Stimulated activated CD8-positive, alpha-beta memory T cell treated with anti-CD3 and anti-CD28 coated beads, Interleukin-12 subunit alpha, Interleukin-12 subunit beta, amount 100 ng/mL, for 4 hours (primary cell): ENCODE measurements around the gene TSPAN11.
"Not testable (repeated sequence)": the region's sequence is repeated elsewhere in the genome, so short reads cannot be mapped to it uniquely, and the experiment has no call there.

Source experiments
- DNase-seq: peaks from one replicate; pipeline ENCODE4 v3.0.0-alpha.2; 2020; ENCODE audit warnings: low read depth

Gene TSPAN11

DNA sequence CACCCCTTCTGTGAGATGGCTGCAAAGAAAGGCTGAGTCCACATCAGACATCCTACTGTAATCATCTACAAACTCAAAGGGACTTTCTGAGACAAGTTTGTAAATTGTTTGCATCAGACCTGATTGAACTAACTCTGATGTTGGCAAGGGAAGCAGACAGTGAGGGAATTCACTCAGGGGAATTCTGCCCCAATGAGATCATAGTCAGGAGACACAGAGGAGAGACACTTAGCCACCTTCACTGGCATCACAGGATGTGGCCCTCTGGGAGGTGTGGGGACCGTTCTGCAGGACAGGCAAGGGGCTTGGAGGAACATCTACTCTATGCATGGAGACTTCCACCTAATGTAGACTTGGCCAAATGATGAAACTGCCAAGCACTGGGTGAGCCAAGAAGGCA, 76.5 kb downstream of the TSPAN11 start:
- no peak for DNase-seq

DNA sequence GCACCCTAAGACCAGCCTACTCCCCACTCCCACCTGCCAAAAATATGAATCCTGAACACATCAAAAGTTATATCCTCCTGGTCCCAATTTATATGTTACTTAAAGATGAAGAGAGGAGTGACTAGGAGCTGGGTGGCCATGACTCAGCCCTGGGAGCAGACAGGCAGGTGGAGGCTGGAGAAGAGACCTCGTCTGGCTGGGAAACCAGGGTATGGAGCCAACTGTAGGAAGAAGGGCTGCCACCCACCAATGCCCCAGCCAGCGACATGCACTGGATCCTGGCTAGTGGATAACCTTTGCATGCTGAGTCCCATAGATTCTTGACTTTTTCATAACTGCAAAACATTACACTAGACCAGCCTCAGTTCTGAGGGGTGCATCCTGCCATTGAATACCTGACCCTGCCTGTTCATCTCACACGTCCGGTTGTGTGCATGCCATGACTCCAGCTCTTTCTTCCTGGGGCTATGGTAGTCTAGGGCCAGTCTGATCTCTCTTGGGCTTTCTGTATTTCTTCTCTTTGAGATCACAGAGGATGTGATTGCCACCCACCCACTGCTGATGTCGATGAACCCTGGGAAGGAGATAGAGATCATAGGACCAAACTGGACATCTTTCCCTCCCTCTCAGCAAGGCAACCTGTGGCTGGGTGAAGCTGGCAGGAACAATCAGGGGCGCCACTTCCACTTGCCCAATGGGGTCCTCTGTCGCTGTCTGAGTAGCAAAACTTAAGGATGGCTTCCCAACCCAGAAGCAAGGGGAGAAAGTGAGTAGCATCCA, 77.5 kb downstream of the TSPAN11 start:
- no peak for DNase-seq

DNA sequence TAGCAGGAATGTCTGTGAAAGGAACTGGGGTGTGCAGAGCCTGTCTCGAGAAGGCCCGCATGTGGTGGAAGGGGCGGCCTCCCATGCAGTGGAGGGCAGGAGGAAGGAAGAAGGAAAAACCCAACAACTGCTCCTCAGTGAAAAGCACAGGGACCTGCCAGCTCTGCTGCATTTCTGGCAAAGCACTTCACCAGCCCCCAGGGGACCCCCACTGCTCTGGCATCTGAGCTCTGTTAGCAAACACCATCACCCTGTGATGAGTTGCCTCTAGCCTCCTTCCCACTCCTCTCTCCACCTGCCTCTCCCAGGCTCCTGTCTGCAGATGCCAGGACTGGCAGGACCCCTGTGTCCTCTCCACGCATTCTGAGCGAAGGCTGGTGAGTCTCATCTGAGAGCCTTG, 78.1 kb downstream of the TSPAN11 start:
- no peak for DNase-seq

DNA sequence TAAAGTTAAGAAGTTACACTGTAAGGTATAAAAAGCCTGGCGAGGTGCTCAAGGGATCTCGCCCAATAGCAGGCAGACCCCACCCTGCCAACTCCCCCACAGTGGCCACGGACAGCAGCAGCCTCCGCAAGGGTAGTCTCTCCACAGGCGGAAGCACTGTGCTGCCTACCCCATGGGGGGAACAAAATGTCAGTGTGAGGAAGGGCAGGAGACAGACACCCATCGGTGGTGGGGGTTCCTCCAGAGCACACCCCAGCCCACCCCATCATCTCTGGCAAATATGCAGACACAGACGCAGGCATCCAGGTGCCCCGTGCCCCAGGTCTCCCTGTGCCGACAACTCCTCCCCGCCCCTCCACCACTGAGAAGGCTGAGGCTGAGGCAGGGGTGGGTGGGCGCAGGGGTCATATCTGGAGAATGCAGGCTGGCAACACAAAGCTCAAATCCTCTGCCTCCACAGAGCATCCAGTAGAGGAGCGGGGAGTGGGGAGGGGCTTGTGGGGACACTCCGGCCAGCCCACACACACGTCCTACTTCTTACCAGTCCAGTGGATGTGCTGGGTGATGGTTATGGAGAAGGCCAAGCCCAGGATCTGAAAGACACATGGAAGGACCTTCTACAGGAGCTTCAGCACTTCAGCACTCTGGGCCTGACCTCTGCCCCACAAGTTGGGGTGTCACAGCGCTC, 78.9 kb downstream of the TSPAN11 start:
- no peak for DNase-seq

DNA sequence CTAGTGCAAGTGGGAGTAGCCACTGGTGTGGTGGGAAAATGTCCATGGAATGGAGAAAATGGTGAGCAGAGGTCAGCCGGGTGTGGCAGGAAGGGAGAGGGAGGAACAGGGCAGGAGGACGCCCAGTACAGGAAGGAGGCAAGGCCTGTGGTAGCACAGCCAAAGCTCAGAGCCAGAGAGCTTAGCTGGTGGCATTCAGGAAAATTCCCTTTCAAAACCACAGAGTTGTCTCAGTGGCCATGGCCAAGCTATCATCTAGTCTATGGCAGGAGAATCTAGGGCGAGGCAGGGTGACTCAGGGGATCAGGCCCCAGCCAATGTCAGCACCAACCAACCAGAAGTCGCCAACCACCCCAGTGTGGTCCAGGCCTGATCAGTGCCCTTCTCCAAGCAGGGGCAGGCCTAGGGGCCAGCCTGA, 79.4 kb downstream of the TSPAN11 start:
- no peak for DNase-seq

DNA sequence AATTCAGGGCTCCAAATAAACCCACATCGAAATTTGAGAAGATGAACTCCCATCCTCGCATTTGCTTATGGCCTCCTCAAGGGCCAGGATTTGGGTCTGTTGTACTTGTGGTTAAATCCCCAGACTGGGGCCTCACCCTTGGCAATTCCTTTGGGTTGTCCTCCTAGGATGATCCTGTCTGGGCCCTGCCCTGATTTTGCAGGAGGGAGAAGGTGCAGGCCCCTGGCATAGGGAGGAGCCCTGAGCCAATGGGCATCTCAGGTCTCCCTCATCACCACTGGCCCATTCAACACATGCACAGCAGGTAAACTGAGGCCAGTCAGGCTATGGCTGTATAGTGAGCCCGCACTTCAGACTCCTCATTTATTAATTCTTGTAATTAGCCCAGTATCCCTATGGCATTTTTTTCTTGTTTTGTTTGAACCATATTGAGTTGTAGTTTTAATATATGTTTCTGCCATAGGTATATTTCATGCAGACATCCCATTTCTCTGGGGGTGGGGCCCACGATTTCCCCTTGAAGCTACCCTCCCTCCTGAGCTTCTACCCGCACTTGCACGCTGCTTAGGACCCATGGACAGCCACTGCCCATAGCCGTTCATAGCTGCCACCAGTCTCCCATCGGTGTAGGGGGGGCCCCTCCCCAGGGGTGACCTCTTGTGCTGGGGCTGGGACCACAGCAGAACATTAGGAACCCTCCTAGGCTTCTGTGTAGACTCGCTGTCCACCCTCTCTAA, 80.0 kb downstream of the TSPAN11 start:
- DNase-seq, result no peak

DNA sequence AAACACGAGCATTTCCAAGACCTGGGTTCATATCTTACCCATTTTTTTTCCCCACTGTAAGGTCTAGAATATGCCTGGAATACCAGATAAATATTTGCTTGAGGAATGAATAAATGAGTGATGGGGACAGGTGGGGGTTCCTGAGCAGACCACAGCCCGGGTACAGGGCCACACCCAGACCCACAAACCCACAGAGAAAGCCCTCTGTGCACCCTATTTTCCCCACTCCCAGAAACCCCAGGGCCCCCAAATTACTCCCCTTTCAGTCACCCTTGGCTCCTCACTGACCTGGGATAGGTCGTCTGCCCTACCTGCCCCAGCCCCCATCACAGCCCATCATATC, 80.6 kb downstream of the TSPAN11 start:
- DNase-seq, result no peak

DNA sequence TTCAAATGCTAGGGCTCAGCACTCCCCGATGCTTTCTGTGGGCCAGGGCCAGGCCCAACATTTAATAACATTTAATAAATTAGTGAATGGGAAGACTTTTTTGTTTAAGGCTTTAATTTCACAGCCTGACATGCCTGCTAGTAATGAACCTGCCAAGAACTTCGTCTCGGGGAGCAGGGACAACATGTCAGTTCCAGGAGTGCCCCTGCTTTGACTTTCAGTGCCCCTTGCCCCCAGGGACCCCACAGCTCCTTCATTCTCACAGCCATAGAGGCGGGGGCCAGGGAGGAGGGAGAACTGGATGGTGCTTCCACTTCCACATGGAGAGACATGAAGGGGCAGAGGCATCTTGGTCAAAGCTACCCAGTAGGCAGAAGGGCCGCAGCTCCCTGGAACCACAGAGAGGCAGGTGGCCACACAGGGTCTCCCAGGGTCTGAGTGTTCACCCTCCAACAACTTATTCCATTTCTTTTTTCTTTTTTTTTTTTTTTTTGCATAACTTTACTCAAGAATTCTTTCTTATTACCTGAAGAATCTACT, 81.2 kb downstream of the TSPAN11 start:
- no peak for DNase-seq

DNA sequence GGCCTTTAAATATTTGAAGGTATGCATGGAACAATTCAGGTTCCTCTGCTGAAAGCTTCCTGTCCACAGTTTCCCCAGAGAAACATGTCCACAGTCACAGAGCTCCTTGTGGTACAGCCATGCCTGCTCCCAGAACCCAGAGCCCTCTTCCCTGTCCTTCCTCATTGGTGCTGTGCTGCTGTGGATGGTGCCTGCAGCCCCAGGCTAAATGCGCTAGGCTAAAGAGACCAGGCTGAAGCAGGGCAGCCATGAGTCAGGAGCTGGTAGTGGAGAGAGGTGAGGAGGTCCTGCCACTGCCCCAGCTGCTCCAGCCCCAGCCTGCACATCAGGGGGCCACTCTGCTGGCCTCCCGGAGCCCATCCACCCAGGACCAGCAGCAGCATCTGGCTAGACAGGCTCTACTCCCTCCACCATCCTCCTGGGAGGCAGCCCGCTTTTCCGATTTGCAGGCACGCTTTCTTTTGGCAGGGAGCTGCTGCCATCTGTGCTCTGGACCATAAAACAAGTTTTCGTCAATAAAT, 81.8 kb downstream of the TSPAN11 start:
- DNase-seq, result no peak

DNA sequence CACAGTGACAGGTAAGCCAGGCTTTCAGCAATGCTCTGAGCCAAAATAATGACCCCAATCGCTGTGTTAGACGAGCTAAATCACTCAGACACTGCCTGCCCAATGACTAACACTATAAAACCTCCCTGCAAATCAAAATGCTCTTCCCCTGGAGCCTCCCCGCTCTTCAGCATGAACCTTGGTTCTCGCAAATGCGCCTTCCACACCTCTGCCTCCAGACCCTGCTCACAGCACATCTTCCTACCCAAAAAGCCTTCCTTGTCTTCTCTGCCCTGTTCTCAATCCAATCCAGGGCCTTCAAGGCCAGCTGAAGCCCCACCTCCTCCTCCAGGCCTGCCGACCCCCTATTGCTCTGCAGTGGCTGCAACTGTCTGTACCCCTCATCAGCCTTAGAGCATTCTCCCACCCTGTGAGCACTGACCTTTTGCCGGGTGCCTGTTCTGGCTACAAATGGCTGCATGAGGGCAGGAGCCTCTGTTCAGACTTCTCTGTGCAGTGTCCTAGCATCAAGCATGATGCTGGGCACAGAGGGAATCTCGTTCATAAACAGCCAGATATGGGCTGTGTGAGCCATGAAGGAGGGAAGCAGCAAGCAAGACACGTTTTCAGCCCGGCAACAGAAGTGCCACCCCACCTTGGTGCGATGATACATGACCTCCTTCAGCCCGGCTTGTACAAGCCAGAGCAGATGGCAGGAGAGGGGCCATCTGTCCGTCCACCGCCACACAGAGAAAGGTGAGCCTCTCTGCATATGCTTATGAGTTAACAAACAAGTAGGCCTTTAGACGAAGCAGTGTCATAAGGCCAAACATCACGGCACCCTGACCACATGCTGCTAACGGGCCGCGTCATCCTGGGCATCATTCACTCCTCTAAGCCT, 82.7 kb downstream of the TSPAN11 start:
- no peak for DNase-seq

DNA sequence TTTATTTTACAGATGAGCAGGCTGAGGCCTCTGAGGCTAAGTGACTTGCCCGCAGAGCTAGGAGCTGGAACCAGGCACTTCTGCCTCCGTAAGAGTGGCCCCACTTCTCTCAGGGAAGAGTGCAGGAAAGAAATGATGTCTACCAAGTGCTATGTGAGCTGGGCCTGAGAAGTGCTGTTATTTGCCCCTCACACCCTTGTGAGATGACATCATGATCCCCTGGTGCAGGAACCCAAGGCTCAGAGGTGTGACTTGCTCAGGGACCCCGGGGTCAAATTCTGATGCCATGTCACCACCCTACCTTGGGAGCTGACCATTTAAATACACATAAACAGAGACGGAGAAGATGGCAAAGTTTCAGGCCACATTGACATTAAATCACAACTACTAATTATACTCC, 83.4 kb downstream of the TSPAN11 start:
- no peak for DNase-seq

DNA sequence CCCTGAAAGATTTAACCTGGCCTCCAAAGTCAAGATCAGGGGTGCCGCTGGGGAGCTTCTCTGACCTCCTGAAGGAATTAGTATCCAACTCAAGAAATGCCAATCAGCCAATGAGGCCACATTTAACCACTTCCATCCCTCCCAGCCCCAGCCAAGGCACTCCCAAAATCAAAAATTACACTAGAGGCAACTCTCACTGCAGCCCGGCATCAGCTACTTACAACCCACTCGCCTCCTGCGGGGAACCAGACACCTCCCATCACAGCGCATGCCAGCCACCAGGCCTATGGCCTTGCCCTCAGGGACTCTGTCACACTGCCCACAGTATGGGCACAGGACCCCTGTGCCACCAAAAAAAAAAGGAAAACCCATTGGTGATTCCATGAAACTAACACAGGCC, 84.8 kb downstream of the TSPAN11 start:
- no peak for DNase-seq

DNA sequence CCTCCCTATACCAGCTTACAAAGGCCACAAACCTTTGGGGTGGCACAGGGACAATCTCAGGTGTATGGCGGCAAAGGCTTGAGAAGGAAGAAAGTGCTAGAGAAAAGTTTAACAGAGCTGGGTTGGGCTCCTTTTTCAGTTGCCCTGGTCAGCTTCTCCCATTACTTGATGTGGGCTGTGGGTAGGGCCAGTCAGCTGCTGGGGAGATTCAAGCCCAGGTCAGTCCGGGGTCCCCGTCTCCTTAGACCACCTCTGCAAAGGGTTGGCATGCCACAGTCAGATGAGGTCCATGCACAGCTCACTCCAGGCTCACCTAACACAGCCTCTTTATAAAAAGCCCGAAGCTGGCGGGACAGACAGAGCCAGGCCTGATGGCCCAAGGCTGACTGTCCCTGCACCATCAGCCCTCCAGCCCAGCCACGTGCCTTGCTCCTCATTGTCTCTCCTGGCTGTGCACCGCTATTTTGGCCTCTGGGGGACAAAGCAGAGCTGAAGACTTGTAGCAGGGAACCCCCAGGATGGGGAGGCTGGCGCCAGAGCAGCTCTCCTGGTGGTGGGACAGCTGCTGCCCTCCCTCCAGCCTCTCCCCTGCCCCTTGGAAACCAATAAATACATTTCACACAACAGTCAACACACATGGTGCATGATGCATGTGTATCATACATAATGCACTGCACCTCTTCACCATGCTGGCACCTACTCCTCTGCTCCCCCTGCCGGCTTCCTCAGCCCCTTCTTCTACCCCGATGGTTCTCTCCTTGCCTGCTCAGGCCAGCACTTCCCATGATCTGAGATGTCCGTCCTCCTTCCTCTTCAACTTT, 85.4 kb downstream of the TSPAN11 start:
- DNase-seq, result no peak

DNA sequence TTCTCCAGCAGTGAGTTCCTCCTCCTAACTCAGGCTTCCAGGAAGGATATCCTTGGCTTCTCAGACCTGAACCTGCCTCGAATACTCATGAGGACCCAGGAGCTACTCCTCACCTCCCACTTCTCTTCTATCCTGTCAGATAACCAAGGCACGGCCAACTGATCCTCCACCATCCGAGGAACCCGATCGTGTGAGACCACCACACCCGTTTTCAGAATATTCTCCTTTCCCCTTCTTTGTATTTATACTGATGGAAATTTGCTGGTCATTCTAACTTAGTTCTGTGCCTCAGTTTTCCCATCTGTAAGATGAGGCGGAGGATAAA, 86.0 kb downstream of the TSPAN11 start:
- DNase-seq, result not testable (repeated sequence)

DNA sequence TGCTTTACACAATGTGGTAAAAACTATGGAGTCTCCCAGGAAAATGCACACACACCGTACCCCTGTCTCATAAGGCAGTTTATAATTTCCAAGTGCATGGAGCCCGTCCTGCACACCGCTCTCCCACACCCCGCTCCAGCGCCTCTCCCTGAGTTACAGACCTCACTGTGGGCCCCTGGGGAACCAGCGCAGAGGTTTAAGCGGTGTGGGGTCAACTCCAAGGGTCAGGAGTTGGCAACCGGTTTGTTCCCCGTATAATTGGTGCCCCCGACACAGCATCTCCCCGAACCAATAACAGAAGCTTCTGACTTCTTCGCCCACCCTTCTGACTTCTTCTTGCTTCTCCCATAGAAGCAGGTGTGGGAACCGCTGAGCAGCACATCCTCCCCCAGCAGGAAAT, 88.7 kb downstream of the TSPAN11 start:
- no peak for DNase-seq

DNA sequence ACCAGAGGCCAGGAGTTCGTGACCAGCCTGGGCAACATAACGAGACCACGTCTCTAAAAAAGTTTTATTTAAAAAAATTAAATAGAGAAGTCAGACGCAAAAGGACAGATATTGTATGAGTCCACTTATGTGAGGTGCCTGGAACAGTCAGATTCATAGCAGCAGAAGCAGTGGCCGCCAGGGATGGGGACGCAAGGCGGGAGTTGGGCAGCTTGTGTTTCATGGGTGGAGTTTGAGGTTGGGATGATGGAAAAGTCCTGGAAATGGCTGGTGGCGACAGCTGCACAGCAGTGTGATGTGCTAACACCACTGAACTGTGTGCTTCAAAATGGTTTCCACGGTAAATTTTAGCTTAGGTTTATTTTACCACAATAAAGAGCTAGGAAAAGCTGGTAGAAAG, 89.5 kb downstream of the TSPAN11 start:
- no peak for DNase-seq

DNA sequence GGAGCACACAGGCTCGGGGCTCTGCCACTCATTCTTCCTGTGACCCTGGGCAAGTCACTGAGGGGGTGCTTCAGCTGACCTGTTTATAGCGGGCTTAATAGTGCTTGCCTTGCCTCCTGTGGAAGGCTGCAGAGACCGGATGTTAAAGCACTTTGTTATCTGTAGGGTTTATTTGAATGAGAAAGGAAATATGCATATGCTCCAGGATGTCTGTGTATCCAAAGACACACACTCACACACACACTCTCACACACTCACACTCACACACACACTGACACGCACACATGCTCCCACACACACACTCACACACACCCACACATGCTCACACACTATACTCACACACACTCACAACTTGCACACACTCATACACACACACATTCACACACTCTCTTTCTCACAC, 91.0 kb downstream of the TSPAN11 start:
- DNase-seq, result no peak

DNA sequence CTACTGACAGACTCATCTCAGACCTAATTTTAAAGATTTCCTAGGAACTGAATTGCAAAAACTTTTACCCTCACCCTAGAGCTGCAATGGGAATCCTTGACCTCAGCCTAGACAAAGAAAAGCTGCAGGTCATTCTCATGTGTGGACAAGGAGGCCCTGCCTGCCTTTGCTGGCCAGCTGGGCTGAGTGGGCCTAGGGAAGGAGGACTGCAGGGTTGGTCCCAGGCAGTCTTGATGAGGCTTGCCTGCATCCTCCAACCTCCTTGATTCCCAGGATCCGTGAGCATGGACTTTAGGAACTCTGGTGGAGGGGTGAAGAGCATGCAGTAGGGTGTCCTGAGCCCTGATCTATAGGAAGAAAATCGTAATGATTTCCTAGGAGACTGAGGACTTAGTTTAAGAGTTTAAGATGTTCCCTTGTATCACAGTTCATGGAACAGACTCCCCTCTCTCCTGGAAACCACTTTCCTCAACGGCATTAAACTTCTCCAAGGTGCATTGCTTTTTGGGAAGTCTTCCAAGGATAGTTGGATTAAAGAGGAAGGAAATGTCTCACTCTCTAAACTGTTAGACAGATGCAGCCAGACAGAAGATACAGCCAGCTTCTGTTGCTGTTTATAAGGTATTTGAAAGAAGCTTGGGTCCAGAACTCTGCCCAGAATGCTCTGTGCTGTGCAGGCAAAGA, 91.7 kb downstream of the TSPAN11 start:
- no peak for DNase-seq

DNA sequence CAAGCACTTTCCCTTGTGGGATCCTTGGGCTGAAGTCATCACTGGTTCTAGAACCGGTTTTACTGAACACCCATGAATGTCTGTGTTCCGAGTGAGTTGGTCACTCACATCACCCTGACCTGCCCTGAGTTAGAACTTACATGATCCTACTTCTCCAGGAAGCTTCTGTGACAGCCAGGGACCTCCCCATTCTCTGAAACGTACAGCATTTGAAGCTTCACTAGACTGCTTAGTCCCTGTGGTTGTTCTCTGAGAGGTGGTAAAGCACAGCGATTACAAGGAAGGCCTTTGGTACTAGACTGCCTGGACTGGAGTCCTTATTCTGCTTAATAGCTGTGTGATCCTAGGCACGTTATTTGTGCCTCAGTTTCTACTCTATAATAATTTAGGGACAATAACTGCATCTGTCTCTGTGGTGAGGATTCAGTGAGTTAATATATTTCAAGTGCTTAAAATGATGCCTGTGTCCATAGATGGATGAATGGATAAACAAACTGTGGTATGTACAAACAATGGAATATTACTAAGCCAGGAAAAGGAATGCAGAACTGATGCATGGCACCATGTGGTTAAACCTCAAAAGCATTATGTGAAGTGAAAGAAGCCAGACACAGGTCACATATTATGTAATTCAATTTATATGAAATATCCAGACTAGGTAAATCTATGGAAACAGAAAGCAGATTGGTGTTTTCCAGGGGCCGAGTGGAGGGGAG, 92.4 kb downstream of the TSPAN11 start:
- DNase-seq, result no peak

DNA sequence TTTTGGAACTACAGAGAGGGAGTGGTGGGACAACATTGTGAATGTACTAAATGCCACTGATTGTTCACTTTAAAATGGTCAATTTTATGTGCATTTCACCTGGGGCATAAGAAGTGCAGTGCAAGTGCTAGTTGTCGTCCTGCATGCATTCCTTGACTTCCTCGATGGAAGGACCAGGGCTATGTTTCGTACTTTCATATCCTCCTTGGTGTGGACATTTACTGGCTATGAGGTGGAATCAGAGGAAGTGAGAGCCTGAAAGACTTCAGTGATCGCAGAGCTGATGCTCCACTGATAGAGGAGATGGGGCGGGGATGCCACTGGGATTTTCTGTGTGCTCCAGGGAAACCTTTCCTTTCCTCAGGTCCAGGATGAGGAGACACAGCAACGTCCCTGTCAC, 93.0 kb downstream of the TSPAN11 start:
- DNase-seq, result no peak
